ENCODE data around the gene ELOVL6.

Gene ELOVL6

GRCh38 chr4:110034026-110034393 lies 164.4 kb downstream of the ELOVL6 start:
- H3K4me3 ChIP-seq (ENCODE audit: control insufficient read depth, low read depth, low read length) = no peak overlapping the region
- DNase-seq (ENCODE audit: low read depth) = no peak

DNA sequence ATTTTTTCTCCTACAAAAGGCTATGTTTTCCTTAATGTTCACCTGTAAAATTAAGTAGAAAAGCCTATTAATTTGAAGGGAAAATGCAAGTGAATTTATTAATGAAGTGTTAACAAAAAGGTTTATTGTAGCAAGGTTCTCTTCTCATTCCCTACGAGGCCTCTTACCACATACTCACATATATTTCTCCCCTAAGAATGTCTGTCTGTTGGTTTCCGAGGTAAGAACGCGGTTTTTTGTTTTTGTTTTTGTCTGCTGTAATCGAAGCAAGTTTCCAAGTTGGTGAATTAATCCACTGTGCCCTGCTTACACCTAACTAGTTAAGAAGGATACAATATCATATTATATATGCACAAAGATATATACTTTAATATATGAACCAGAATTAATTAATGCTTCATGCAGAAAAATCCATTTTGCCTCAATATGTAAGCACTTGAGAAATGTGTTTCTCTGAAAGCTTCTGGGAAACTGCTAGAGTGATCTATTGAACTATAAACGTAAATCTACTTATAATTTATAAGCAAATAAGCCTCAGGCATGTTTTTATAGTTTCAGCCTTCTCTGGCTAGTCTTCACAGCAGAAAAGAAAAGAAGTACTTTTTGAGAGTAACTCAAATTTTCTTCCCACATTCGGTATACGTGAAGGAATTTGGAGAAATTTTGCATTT lies 164.9 kb downstream of the ELOVL6 start:
- DNase-seq (ENCODE audit: low read depth) = no peak
- TF ChIP-seq, protein P1, sequence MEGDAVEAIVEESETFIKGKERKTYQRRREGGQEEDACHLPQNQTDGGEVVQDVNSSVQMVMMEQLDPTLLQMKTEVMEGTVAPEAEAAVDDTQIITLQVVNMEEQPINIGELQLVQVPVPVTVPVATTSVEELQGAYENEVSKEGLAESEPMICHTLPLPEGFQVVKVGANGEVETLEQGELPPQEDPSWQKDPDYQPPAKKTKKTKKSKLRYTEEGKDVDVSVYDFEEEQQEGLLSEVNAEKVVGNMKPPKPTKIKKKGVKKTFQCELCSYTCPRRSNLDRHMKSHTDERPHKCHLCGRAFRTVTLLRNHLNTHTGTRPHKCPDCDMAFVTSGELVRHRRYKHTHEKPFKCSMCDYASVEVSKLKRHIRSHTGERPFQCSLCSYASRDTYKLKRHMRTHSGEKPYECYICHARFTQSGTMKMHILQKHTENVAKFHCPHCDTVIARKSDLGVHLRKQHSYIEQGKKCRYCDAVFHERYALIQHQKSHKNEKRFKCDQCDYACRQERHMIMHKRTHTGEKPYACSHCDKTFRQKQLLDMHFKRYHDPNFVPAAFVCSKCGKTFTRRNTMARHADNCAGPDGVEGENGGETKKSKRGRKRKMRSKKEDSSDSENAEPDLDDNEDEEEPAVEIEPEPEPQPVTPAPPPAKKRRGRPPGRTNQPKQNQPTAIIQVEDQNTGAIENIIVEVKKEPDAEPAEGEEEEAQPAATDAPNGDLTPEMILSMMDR (IDR thresholded peaks at IDR 0.05; ENCODE audit: control insufficient read depth, insufficient read depth, low read depth, low read length, missing control alignments) = no peak
- H3K4me3 ChIP-seq (ENCODE audit: control insufficient read depth, low read depth, low read length) = no peak overlapping the region

More at GRCh38 chr4:110034026-110034393, 164.4 kb downstream of the ELOVL6 start:
- TF ChIP-seq, protein P1 (IDR thresholded peaks at IDR 0.05; ENCODE audit: control insufficient read depth, insufficient read depth, low read depth, low read length, missing control alignments) = no peak

DNA sequence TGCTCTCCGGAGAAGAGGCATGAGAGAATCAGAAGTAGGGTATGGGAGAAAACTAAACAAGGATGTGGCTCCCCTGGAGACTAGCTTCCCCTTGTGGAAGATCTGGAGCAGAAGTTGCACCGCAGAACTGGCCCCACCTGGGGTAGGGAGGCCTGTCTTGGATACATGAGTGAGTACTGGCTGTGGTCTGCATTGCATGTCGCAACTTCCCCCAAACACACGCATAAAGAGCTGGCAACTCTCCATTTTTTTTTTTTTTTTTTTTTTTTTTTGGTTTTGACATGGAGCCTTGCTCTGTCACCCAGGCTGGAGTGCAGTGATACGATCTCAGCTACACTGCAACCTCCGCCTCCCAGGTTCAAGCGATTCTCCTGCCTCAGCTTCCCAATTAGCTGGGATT lies 165.8 kb downstream of the ELOVL6 start:
- TF ChIP-seq, protein P1 (IDR thresholded peaks at IDR 0.05; ENCODE audit: control insufficient read depth, insufficient read depth, low read depth, low read length, missing control alignments) = no peak
- DNase-seq (ENCODE audit: low read depth) = no peak
- H3K4me3 ChIP-seq (ENCODE audit: control insufficient read depth, low read depth, low read length) = no peak overlapping the region

- H3K4me3 ChIP-seq (ENCODE audit: control insufficient read depth, low read depth, low read length) = no peak overlapping the region
- TF ChIP-seq, protein P1 (IDR thresholded peaks at IDR 0.05; ENCODE audit: control insufficient read depth, insufficient read depth, low read depth, low read length, missing control alignments) = no peak
- DNase-seq (ENCODE audit: low read depth) = no peak
These were observed 172.7 kb downstream of the ELOVL6 start for GRCh38 chr4:110025718-110026117.

DNA sequence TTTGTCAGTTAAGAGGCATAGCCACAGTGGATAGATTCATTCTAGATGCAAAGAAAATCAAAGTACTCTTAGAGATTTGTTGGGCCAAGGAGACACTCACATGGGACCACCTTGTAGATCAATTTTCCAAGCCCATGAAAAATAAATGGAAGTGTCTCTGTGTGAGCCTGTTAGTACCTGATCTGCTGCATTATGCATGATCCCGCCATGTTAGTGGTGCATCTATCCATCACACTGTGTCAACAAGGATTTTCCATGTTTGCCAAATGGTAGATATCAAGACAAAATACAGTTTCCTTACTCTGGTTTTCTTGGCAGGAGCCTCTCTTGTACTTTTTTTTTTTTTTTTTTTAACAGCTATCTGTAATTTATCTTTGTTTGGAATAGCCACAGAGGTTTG lies 173.4 kb downstream of the ELOVL6 start:
- no peak overlapping the region for H3K4me3 ChIP-seq (ENCODE audit: control insufficient read depth, low read depth, low read length)
- TF ChIP-seq, protein P1 (IDR thresholded peaks at IDR 0.05; ENCODE audit: control insufficient read depth, insufficient read depth, low read depth, low read length, missing control alignments) = no peak
- DNase-seq (ENCODE audit: low read depth) = no peak

DNA sequence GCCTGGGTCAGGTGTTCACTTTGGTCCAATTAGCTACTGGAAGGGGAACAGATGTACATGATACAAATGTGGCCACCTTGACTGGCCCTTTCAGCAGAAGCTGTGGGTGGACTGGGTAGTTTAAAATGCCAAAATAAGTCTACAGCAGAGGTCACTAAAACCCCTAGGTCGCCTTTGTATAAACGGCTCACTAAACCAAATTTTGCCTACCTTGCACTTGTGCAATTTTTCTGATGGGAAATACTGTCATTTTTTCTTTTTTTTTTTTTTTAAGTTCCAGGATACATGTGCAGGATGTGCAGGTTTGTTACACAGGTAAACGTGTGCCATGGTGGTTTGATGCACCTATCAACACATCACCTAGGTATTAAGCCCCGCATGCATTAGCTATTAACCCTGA lies 176.0 kb downstream of the ELOVL6 start:
- DNase-seq (ENCODE audit: low read depth) = no peak
- TF ChIP-seq, protein P1 (IDR thresholded peaks at IDR 0.05; ENCODE audit: control insufficient read depth, insufficient read depth, low read depth, low read length, missing control alignments) = no peak
- no peak overlapping the region for H3K4me3 ChIP-seq (ENCODE audit: control insufficient read depth, low read depth, low read length)
